Neural cell (in vitro differentiated cells): ENCODE results near the gene IRF2BPL.

Experiments used
- CTCF ChIP-seq: fragments of 450-650 bp; IDR thresholded peaks from 2 replicates; pipeline ENCODE4 v1.5.1; 2014; ENCODE audit warnings: antibody characterized with exemption, mild to moderate bottlenecking, moderate library complexity; ENCODE audit not compliant: poor library complexity, severe bottlenecking
- EP300 ChIP-seq: fragments of 450-650 bp; conservative IDR thresholded peaks from 2 replicates; pipeline ENCODE4 v1.6.1; 2014; ENCODE audit warnings: antibody characterized with exemption, mild to moderate bottlenecking, moderate library complexity; ENCODE audit not compliant: poor library complexity, severe bottlenecking
- EZH2 ChIP-seq: fragments of 200-600, 300-800 bp; shearing (Covaris generic), sonication (generic); IDR thresholded peaks from 2 replicates; pipeline ENCODE4 v1.6.1; 2014; ENCODE audit warnings: antibody characterized with exemption, low read length, borderline replicate concordance, mild to moderate bottlenecking; ENCODE audit not compliant: insufficient read depth, poor library complexity, severe bottlenecking
- MXI1 ChIP-seq: fragments of 450-650 bp; conservative IDR thresholded peaks from 2 replicates; pipeline ENCODE4 v1.6.1; 2014; ENCODE audit warnings: antibody characterized with exemption, mild to moderate bottlenecking; ENCODE audit not compliant: poor library complexity, severe bottlenecking
- POLR2AphosphoS5 ChIP-seq: IDR thresholded peaks from 2 replicates; pipeline ENCODE4 v1.6.1; 2012
- RAD21 ChIP-seq: fragments of 450-650 bp; conservative IDR thresholded peaks from 2 replicates; pipeline ENCODE4 v1.6.1; 2014; ENCODE audit warnings: antibody characterized with exemption, mild to moderate bottlenecking, moderate library complexity
- REST ChIP-seq: IDR thresholded peaks from 2 replicates; pipeline ENCODE4 v1.6.1; 2012; ENCODE audit warnings: borderline replicate concordance
- SMC3 ChIP-seq: fragments of 450-650 bp; conservative IDR thresholded peaks from 2 replicates; pipeline ENCODE4 v1.6.1; 2014; ENCODE audit warnings: antibody characterized with exemption, mild to moderate bottlenecking, moderate library complexity; ENCODE audit not compliant: poor library complexity
- TAF1 ChIP-seq: IDR thresholded peaks from 2 replicates; pipeline ENCODE4 v1.6.1; 2012; ENCODE audit warnings: low read depth

- TF ChIP-seq RAD21 (no peak), CTCF (no peak), SMC3 (no peak), EZH2 (no peak), TAF1 (no peak), MXI1 (no peak), POLR2AphosphoS5 (no peak), REST (no peak), EP300 (no peak)
Measured at GRCh38 chr14:77032491-77032843, 4.0 kb upstream of the IRF2BPL start.
